ENCODE data around the gene UBAC1.
"Not testable (repeated sequence)": the region's sequence is repeated elsewhere in the genome, so short reads cannot be mapped to it uniquely, and the experiment has no call there.

Gene UBAC1

GRCh38 chr9:135962696-135963307, 1.6 kb upstream of the UBAC1 start:
- DNase-seq (ENCODE audit: extremely low spot score, insufficient read length, low read depth) (no peak), FAIRE-seq (no peak)

- no peak for FAIRE-seq
- no peak for DNase-seq (ENCODE audit: extremely low spot score, insufficient read length, low read depth)
These were observed 880 bp upstream of the UBAC1 start for GRCh38 chr9:135961811-135962695.

GRCh38 chr9:135960411-135961276, 529 bp downstream of the UBAC1 start:
- no peak for DNase-seq (ENCODE audit: extremely low spot score, insufficient read length, low read depth)
- no peak for FAIRE-seq

DNA sequence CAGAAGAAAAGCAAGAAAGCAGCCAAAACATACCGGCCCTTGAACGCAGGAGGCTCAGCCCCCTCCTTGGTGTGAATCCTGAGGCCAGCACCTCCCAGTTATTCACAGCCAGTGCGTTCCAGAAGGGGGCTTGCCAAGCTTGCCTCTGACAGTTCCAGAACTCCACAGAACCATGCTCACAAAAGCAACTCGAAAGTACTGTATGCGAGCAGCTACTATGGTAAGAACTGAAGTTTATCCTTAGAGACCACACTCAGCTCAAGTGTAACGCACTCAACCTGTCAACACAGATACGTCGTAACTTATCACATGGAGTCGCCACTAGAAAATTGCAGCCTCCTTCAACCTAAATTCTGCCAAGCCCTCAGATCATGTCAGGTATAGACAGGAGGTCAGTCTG, 1.4 kb downstream of the UBAC1 start:
- DNase-seq (ENCODE audit: extremely low spot score, insufficient read length, low read depth), result no peak
- no peak for FAIRE-seq

DNA sequence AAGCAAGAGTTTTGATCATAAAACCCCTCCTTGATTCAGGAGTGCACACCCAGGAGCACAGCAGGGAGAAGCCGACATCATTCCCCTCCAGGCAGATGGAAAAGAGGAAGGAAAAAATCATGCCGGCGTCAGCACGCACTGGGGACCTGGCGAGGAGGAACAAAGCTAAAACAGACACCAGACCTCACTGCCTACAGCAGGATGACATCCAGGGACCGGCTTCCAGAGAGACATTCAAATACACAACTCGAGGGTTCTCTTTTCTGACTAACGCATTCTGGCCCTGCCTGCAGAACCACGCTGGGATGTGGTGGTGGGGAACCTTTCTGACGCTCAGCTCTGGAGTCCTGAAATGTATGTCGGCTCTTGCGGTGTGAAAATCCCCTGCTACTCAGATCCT, 2.7 kb downstream of the UBAC1 start:
- FAIRE-seq (no peak), DNase-seq (ENCODE audit: extremely low spot score, insufficient read length, low read depth) (no peak)

- DNase-seq (ENCODE audit: extremely low spot score, insufficient read length, low read depth), result no peak
- FAIRE-seq, result no peak
These were observed 3.7 kb downstream of the UBAC1 start for GRCh38 chr9:135957431-135957830.

GRCh38 chr9:135956802-135957174, 4.4 kb downstream of the UBAC1 start:
- no peak for FAIRE-seq

DNA sequence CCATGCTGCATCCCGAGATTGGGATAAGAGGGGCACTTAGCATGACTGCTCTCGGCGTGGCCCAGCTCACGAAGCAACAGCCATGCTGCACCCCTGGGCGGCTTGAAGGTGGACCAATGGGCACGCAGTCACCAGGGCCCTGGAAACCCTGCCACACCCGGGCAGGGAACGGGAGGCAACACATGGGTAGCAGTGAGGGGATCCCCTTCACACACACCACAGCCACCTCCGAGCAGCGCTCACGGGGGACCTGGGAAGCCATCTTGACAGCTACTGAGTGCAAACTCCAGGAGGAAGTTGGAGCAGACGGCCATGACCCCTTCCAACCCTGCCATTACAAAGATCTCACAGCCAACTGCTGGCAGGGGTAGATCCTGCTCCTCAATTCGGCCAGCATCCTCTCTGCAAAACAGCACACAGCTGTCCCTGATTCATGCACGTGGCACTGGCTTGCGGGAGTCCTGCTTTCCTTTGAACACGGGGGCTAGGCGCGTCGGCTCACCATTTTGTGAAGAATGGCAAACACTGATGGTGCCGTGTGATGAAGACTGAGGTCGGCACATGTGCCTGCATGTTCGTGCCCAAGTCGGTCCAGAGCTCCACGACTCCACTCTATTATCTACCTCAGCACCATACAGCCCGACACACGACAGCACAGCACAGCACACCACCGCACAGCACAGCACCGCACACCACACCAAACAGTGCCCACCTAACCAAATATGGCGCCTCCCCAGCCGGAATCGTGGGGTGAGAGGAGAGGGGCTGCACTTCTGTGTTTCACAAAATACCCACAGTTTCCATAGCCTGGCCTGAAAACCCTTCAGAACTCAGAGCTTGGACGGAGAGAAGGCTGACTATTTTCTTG, 5.0 kb downstream of the UBAC1 start:
- FAIRE-seq (no peak), DNase-seq (ENCODE audit: extremely low spot score, insufficient read length, low read depth) (no peak)

More at GRCh38 chr9:135956802-135957174, 4.4 kb downstream of the UBAC1 start:
- DNase-seq (ENCODE audit: extremely low spot score, insufficient read length, low read depth), result no peak

DNA sequence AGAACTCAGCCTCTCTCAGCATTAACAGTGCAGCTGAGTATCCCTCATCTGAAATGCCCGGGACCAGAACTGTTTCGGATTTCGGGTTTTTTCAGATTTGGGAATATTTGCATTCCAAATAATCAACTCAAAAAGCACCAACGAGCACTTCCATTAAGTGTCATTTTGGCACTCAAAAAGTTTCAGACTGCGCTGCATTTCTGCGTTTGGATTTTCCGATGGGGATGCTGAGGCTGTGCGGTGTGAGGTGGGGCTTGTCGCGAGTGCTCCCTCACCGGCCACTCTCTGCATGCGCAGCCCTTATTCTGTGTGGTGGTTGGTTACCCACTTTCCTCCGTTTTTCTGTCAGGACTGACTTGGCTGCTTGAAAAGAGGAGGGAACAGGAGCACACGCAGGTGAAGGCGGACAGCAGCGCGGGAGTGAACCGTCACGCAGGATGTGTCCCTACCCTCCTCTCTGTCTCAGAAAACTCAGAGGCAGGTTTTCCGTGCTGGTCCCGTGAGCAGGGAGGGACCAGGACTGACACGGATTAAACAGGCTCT, 8.4 kb downstream of the UBAC1 start:
- no peak for FAIRE-seq
- no peak for DNase-seq (ENCODE audit: extremely low spot score, insufficient read length, low read depth)

GRCh38 chr9:135951889-135952663, 9.1 kb downstream of the UBAC1 start:
- DNase-seq (ENCODE audit: extremely low spot score, insufficient read length, low read depth) (no peak), FAIRE-seq (no peak)

DNA sequence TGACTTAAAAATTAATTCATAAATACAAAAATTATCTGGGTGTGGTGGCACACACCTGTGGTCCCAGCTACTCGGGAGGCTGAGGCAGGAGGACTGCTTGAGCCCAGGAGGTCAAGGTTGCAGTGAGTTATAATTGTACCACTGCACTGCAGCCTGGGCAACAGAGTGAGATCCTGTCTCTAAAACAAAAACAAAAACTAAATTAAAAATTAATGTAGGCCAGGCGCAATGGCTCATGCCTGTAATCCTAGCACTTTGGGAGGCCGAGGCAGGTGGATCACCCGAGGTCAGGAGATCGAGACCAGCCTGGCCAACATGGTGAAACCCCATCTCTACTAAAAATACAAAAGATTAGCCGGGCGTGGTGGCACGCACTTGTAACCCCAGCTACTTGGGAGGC, 9.9 kb downstream of the UBAC1 start:
- not testable (repeated sequence) for FAIRE-seq; DNase-seq (ENCODE audit: extremely low spot score, insufficient read length, low read depth)

DNA sequence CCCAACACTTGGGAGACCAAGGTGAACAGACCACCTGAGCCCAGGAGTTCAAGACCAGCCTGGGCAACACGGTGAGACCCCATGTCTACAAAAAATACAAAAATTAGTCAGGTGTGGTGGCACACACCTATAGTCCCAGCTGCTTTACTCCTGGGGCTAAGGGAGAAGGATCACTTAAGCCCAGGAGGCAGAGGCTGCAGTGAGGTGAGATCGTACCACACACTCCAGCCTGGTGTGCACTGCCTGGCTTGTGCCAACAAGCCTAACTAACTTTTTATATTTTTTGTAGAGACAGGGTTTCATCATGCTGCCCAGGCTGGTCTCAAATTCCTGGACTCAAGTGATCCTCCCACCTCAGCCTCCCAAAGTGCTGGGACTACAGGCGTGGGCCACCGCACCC, 10.3 kb downstream of the UBAC1 start:
- FAIRE-seq; DNase-seq (ENCODE audit: extremely low spot score, insufficient read length, low read depth): not testable (repeated sequence)

- no peak for DNase-seq (ENCODE audit: extremely low spot score, insufficient read length, low read depth)
- FAIRE-seq, result no peak
These were observed 11.0 kb downstream of the UBAC1 start for GRCh38 chr9:135950135-135950682.

DNA sequence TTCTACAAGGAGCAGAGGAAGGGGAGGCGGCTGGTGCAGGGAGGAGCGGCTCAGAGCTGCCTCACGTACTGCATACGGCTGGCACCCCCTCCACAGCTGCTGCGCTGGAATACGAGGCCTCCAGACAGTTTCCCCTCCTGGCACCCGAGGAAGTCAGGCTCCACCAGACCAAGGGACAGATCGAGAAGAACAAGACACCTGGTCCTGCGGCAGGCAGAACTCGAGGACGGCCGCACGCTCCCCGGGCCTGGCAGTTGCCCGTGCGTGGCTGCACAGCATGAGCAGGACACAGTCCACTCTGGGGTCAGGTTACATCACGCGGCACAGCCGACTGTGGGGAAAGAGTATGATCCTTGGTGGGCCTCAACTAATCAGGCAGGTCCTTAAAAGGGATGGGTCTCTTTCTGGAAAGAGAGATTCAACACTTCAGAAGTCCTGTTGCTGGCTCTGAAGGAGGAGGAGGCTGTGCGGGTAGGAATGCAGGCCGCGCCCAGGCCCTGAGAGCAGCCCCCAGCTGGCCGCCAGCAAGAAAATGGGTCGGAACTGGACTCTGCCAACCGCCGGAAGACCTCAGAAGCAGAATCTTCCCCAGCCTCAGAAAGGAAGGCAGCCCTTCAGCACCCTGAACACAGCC, 11.6 kb downstream of the UBAC1 start:
- FAIRE-seq, result no peak

GRCh38 chr9:135948968-135949367, 12.2 kb downstream of the UBAC1 start:
- DNase-seq (ENCODE audit: extremely low spot score, insufficient read length, low read depth) (no peak), FAIRE-seq (no peak)

More for the DNA sequence above, 11.6 kb downstream of the UBAC1 start:
- DNase-seq (ENCODE audit: extremely low spot score, insufficient read length, low read depth), result no peak

DNA sequence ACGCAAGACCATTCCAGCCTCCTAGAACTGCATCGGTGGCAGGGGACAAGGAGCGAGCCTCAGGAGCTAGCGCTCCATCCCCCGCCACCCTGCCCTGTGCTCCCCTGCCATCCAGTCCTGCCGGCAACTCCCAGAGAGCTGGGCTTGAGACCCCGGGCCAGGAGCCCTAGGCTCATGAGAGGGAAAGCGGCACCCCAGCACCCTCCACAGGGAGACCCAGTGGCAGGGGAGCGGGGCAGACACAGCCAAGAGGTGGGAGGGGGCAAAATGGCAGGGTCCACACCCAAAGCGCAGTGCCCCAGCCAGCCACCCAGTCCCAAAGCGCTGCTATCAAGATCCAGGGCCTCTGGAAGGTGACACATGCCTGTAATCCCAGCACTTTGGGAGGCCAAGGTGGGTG, 12.7 kb downstream of the UBAC1 start:
- FAIRE-seq (no peak), DNase-seq (ENCODE audit: extremely low spot score, insufficient read length, low read depth) (no peak)

DNA sequence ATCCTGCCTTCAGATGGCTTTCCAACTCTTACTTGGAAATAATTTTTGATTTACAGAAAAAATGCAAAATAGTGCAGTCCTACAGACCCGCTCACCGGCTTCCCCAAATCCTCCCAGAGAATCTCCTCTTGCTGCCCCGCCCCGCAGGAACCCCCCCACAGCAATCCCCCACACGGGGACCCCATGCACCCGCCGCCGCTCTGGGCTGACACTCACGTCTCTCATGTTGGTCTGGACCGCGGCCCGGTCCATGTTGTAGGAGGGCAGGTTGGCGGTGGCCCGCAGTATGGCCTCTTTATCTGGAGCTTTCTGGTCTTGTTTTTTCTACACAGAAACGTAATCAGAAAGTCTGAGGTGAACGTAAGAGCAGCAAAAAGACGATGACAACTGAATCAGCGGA, 13.6 kb downstream of the UBAC1 start:
- no peak for DNase-seq (ENCODE audit: extremely low spot score, insufficient read length, low read depth)
- FAIRE-seq, result no peak

DNA sequence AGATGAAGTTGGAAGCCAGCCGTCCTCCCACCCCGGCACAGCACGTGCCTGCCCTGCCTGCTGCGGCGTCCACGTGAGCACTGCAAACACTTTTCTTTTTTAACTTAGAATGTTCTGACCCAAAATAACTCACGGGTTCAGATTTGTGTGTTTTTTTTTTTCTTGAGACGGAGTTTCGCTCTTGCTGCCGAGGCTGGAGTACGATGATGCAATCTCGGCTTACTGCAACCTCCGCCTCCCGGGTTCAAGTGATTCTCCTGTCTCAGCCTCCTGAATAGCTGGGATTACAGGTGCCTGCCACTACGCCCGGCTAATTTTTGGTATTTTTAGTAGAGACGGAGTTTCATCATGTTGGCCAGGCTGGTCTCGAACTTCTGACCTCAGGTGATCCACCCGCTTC, 14.1 kb downstream of the UBAC1 start:
- not testable (repeated sequence) for FAIRE-seq; DNase-seq (ENCODE audit: extremely low spot score, insufficient read length, low read depth)
